ENCODE data around the gene MAPK14.

DNA sequence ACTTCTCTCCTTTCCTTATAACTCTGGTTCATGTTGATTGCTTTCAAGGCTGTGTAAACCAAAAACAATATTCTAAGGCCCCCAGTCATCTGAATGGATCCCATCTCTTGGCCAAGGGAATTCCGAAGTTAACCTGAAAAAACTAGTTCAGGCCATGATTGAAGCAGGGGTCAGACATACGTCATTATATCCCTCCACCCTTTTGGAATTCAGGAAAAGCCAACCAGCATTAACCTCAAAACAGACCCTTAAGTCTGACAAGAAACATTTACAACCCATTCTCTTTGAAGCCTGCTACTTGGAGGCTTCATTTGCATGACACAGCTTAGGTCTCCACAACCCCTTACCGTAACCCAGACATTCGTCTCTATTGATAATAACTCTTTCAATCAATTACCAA, 42.9 kb upstream of the MAPK14 start:
- TF ChIP-seq, protein P1, sequence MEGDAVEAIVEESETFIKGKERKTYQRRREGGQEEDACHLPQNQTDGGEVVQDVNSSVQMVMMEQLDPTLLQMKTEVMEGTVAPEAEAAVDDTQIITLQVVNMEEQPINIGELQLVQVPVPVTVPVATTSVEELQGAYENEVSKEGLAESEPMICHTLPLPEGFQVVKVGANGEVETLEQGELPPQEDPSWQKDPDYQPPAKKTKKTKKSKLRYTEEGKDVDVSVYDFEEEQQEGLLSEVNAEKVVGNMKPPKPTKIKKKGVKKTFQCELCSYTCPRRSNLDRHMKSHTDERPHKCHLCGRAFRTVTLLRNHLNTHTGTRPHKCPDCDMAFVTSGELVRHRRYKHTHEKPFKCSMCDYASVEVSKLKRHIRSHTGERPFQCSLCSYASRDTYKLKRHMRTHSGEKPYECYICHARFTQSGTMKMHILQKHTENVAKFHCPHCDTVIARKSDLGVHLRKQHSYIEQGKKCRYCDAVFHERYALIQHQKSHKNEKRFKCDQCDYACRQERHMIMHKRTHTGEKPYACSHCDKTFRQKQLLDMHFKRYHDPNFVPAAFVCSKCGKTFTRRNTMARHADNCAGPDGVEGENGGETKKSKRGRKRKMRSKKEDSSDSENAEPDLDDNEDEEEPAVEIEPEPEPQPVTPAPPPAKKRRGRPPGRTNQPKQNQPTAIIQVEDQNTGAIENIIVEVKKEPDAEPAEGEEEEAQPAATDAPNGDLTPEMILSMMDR (IDR thresholded peaks at IDR 0.05; ENCODE audit: low read depth, low read length, poor library complexity, severe bottlenecking) = no peak
- TF ChIP-seq EZH2phosphoT487 (IDR thresholded peaks at IDR 0.05; ENCODE audit: borderline replicate concordance, low read length) = no peak
